Measurements from ENCODE around the gene GNAL. TPM values are rescaled to one million over a fixed set of nuclear protein-coding genes. Genes with fewer than 3 reads are reported as not detected.

Gene GNAL
- total RNA-seq, 1 donor from 2014 or later: 4.5 TPM

DNA sequence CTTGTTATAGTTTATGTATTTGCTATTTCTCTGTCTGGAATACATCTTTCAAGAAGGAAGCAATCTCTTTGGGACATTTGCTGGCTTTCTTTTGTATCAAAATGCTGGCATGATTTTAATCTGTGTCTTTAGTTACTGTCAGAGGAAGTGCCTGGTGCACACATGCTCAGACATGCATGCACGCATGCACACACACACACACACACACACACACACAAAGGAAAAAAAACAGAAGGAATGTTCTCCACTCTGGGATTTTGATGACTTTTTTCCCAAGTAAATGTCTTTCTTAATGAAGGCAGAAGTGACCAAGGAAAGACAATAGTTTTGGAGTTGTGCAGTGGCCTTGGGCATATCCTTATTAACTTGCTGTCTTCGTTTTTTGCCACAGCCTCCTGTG, 6.7 kb downstream of the GNAL start:
- Mint-ChIP-seq H3K9me3 (ENCODE audit: unreplicated experiment) (no peaks in the 10 kb centered on the region), H3K4me3 (ENCODE audit: unreplicated experiment) (no peak overlapping the region), H3K27me3 (ENCODE audit: low read depth, unreplicated experiment) (peaks cover 10% of the 10 kb centered on the region), H3K27ac (ENCODE audit: unreplicated experiment) (no peak overlapping the region), H3K36me3 (ENCODE audit: low read depth, unreplicated experiment) (no peaks in the 10 kb centered on the region), H3K4me1 (ENCODE audit: low read depth, unreplicated experiment) (peaks cover 3% of the 10 kb centered on the region)
- H4K20me1 ChIP-seq (ENCODE audit: insufficient read depth, low read length): no peaks in the 10 kb centered on the region
- H3K9me3 ChIP-seq (ENCODE audit: insufficient read depth, low read depth, low read length): no peaks in the 10 kb centered on the region
- no peak for DNase-seq (ENCODE audit: low read depth)
- H3K27me3 ChIP-seq (ENCODE audit: insufficient read depth, low read length): peaks cover 8% of the 10 kb centered on the region
- H3K4me1 ChIP-seq (ENCODE audit: insufficient read depth, low read length): no peaks in the 10 kb centered on the region
- TF ChIP-seq, protein P1, sequence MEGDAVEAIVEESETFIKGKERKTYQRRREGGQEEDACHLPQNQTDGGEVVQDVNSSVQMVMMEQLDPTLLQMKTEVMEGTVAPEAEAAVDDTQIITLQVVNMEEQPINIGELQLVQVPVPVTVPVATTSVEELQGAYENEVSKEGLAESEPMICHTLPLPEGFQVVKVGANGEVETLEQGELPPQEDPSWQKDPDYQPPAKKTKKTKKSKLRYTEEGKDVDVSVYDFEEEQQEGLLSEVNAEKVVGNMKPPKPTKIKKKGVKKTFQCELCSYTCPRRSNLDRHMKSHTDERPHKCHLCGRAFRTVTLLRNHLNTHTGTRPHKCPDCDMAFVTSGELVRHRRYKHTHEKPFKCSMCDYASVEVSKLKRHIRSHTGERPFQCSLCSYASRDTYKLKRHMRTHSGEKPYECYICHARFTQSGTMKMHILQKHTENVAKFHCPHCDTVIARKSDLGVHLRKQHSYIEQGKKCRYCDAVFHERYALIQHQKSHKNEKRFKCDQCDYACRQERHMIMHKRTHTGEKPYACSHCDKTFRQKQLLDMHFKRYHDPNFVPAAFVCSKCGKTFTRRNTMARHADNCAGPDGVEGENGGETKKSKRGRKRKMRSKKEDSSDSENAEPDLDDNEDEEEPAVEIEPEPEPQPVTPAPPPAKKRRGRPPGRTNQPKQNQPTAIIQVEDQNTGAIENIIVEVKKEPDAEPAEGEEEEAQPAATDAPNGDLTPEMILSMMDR (IDR thresholded peaks at IDR 0.05; ENCODE audit: insufficient read depth, low read depth, low read length): no peak
- no peak for TF ChIP-seq EZH2 (IDR thresholded peaks at IDR 0.05; ENCODE audit: insufficient read depth, low read length)
- no peak overlapping the region for H3K9ac ChIP-seq (ENCODE audit: low read length)
- no peaks in the 10 kb centered on the region for H3K79me2 ChIP-seq (ENCODE audit: insufficient read depth, low read length)
- no peak overlapping the region for H3K4me3 ChIP-seq (ENCODE audit: insufficient read depth, low read depth, low read length)
- H2AFZ ChIP-seq (ENCODE audit: low read depth, low read length): no peak overlapping the region
- no peak for FAIRE-seq
- no peak overlapping the region for H3K4me2 ChIP-seq (ENCODE audit: low read length)
- H3K36me3 ChIP-seq (ENCODE audit: insufficient read depth, low read length): no peaks in the 10 kb centered on the region
- H3K27ac ChIP-seq (ENCODE audit: low read depth, low read length): no peak overlapping the region

DNA sequence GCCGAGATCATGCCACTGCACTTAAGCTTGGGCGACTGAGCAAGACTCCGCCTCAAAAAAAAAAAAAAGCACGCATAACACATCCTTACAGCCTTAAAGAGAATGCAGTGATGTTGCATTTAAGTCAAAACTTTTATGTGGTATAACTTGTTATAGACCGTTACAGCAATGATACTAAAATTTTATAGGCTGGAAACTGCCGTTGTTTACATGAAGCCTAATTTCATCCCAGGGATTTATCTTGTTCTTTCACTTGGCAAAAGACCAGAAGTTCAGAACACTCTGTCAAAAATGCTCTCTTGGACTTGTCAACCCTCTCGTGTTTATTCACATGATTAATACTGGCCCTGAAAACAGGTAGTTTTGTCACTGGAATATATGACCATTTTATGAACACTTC, 7.4 kb downstream of the GNAL start:
- Histone ChIP-seq H3K9me3 (ENCODE audit: insufficient read depth, low read depth, low read length) (no peaks in the 10 kb centered on the region), H3K4me3 (ENCODE audit: insufficient read depth, low read depth, low read length) (no peak overlapping the region), H2AFZ (ENCODE audit: low read depth, low read length) (no peak overlapping the region), H3K4me2 (ENCODE audit: low read length) (no peak overlapping the region), H3K9ac (ENCODE audit: low read length) (no peak overlapping the region), H3K27ac (ENCODE audit: low read depth, low read length) (no peak overlapping the region), H3K36me3 (ENCODE audit: insufficient read depth, low read length) (no peaks in the 10 kb centered on the region), H3K79me2 (ENCODE audit: insufficient read depth, low read length) (no peaks in the 10 kb centered on the region), H3K4me1 (ENCODE audit: insufficient read depth, low read length) (no peaks in the 10 kb centered on the region), H3K27me3 (ENCODE audit: insufficient read depth, low read length) (peaks cover 8% of the 10 kb centered on the region), H4K20me1 (ENCODE audit: insufficient read depth, low read length) (no peaks in the 10 kb centered on the region)
- Mint-ChIP-seq H3K27me3 (ENCODE audit: low read depth, unreplicated experiment) (peaks cover 10% of the 10 kb centered on the region), H3K4me3 (ENCODE audit: unreplicated experiment) (no peak overlapping the region), H3K4me1 (ENCODE audit: low read depth, unreplicated experiment) (peaks cover 3% of the 10 kb centered on the region), H3K36me3 (ENCODE audit: low read depth, unreplicated experiment) (no peaks in the 10 kb centered on the region), H3K9me3 (ENCODE audit: unreplicated experiment) (no peaks in the 10 kb centered on the region), H3K27ac (ENCODE audit: unreplicated experiment) (no peak overlapping the region)
- DNase-seq (ENCODE audit: low read depth) (no peak), FAIRE-seq (no peak)
- no peak for TF ChIP-seq EZH2 (IDR thresholded peaks at IDR 0.05; ENCODE audit: insufficient read depth, low read length)
- TF ChIP-seq, protein P1 (IDR thresholded peaks at IDR 0.05; ENCODE audit: insufficient read depth, low read depth, low read length): no peak

DNA sequence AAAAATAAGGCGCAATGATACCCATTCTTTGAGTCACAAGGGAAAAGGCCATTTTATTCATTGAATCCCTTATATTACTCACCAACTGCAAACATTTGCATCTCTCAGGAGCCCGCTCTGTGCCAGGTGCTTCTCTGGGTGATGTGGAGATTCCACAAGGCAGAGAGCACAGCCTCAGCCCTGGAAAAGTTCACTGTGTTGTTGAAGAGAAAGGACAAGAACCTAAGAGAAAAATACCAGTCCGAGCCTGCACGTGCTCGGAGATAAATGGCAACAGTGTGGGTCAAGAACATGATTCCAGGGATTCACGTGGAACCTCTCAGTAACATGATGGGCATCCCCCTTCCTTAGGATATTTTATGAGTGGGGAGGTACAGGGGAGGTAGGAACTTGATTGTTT, 11.8 kb downstream of the GNAL start:
- Mint-ChIP-seq H3K4me3 (ENCODE audit: unreplicated experiment) (no peak overlapping the region), H3K27me3 (ENCODE audit: low read depth, unreplicated experiment) (peaks cover 9% of the 10 kb centered on the region), H3K27ac (ENCODE audit: unreplicated experiment) (no peak overlapping the region), H3K36me3 (ENCODE audit: low read depth, unreplicated experiment) (no peaks in the 10 kb centered on the region), H3K9me3 (ENCODE audit: unreplicated experiment) (no peaks in the 10 kb centered on the region), H3K4me1 (ENCODE audit: low read depth, unreplicated experiment) (no peaks in the 10 kb centered on the region)
- Histone ChIP-seq H3K9me3 (ENCODE audit: insufficient read depth, low read depth, low read length) (no peaks in the 10 kb centered on the region), H3K9ac (ENCODE audit: low read length) (no peak overlapping the region), H2AFZ (ENCODE audit: low read depth, low read length) (no peak overlapping the region), H3K36me3 (ENCODE audit: insufficient read depth, low read length) (no peaks in the 10 kb centered on the region), H3K4me1 (ENCODE audit: insufficient read depth, low read length) (no peaks in the 10 kb centered on the region), H3K4me2 (ENCODE audit: low read length) (no peak overlapping the region), H4K20me1 (ENCODE audit: insufficient read depth, low read length) (no peaks in the 10 kb centered on the region), H3K27me3 (ENCODE audit: insufficient read depth, low read length) (no peaks in the 10 kb centered on the region), H3K79me2 (ENCODE audit: insufficient read depth, low read length) (no peaks in the 10 kb centered on the region), H3K27ac (ENCODE audit: low read depth, low read length) (no peak overlapping the region), H3K4me3 (ENCODE audit: insufficient read depth, low read depth, low read length) (no peak overlapping the region)
- FAIRE-seq (no peak), DNase-seq (ENCODE audit: low read depth) (no peak)
- no peak for TF ChIP-seq EZH2 (IDR thresholded peaks at IDR 0.05; ENCODE audit: insufficient read depth, low read length)
- TF ChIP-seq, protein P1 (IDR thresholded peaks at IDR 0.05; ENCODE audit: insufficient read depth, low read depth, low read length): no peak
